IMR-90 (cell line): ENCODE results near the gene ATRAID.

ENCODE experiments used
- MAFK ChIP-seq: IDR thresholded peaks from 2 replicates; pipeline ENCODE4 v1.6.1; 2012; ENCODE audit warnings: low read depth, low read length, improper control_type of control experiment
- MXI1 ChIP-seq: IDR thresholded peaks from 2 replicates; pipeline ENCODE4 v1.6.1; 2012; ENCODE audit warnings: low read depth, mild to moderate bottlenecking, low read length, moderate library complexity, borderline replicate concordance
- POLR2A ChIP-seq: IDR thresholded peaks from 2 replicates; pipeline ENCODE4 v1.6.1; 2012; ENCODE audit warnings: mild to moderate bottlenecking, low read depth, low read length
- RFX5 ChIP-seq: IDR thresholded peaks from 2 replicates; pipeline ENCODE4 v1.8.0; 2012; ENCODE audit warnings: low read depth, mild to moderate bottlenecking, low read length, moderate library complexity
- TF ChIP-seq, protein P1 (sequence below): conservative IDR thresholded peaks from 2 replicates; pipeline ENCODE4 v1.5.1; 2012; ENCODE audit warnings: mild to moderate bottlenecking, low read depth, low read length, improper control_type of control experiment
- TF ChIP-seq, protein P2 (sequence below): fragments of 150-350 bp; IDR thresholded peaks from 2 replicates; pipeline ENCODE4 v1.6.1; 2017; ENCODE audit warnings: mild to moderate bottlenecking, antibody characterized with exemption, low read length, low read depth

GRCh38 chr2:27191070-27191829 lies 20.6 kb upstream of the ATRAID start:
- TF ChIP-seq, protein P1, sequence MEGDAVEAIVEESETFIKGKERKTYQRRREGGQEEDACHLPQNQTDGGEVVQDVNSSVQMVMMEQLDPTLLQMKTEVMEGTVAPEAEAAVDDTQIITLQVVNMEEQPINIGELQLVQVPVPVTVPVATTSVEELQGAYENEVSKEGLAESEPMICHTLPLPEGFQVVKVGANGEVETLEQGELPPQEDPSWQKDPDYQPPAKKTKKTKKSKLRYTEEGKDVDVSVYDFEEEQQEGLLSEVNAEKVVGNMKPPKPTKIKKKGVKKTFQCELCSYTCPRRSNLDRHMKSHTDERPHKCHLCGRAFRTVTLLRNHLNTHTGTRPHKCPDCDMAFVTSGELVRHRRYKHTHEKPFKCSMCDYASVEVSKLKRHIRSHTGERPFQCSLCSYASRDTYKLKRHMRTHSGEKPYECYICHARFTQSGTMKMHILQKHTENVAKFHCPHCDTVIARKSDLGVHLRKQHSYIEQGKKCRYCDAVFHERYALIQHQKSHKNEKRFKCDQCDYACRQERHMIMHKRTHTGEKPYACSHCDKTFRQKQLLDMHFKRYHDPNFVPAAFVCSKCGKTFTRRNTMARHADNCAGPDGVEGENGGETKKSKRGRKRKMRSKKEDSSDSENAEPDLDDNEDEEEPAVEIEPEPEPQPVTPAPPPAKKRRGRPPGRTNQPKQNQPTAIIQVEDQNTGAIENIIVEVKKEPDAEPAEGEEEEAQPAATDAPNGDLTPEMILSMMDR, result peak; percentile 83
- TF ChIP-seq POLR2A (no peak), RFX5 (no peak), MXI1 (no peak), MAFK (no peak)
- TF ChIP-seq, protein P2, sequence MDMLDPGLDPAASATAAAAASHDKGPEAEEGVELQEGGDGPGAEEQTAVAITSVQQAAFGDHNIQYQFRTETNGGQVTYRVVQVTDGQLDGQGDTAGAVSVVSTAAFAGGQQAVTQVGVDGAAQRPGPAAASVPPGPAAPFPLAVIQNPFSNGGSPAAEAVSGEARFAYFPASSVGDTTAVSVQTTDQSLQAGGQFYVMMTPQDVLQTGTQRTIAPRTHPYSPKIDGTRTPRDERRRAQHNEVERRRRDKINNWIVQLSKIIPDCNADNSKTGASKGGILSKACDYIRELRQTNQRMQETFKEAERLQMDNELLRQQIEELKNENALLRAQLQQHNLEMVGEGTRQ, result no peak
